Measurements from ENCODE around the gene GRHL1. TPM values are rescaled to one million over a fixed set of nuclear protein-coding genes. Genes with fewer than 3 reads are reported as not detected.

GRHL1 gene
- total and polyA plus RNA-seq, 2 of the 8 experiments (the other 6 are each of a cell fraction or from before 2014, with no cell fraction given), result 1.3 to 3.6 TPM

DNA sequence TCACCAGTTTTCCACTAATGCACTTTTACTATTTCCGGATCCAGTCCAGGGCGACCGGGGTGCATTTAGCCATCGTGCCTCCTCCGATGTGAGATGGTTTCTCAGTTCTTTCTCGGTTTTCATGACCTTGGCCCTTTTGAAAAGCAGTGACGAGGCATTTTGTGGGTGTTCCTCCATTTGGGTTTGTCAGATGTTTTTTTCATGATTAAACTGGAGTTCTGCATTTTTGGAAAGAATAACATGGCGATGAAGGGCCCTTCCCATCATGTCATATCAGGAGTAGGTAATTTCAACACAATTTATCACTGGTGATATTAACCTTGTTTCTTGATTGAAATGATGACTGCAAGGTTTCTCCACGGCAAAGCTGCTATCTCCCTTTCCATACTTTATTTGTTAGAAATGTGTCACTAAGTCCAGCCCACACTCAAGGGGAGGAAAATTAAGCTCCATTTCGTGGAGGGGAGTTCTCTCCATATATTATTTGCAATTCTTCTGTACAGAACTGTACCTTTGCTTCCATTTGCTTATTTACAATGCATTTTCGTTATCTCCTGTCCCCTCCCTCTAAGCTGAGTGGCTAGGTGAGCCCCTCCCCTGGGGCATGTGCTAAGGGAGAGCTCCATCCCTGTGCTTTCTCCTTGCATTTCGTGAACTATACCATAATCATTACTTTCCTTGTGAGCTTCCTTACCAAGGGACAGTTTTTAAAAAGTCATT is 83.0 kb downstream of the GRHL1 start:
- H3K79me2 ChIP-seq (ENCODE audit: control insufficient read depth in 1 of 2, insufficient read depth in 2 of 2, low read length in 2 of 2), result no peaks in the 10 kb centered on the region
- no peak overlapping the region for H2BK15ac ChIP-seq (ENCODE audit: low read length)
- H4K5ac ChIP-seq (ENCODE audit: insufficient read length, low read depth, low read length), result no peak overlapping the region
- H3K23ac ChIP-seq (ENCODE audit: insufficient read length), result no peak overlapping the region
- no peak overlapping the region for H4K8ac ChIP-seq (ENCODE audit: extremely low read depth, insufficient read depth, low read length)
- no peak overlapping the region for H3K9ac ChIP-seq (replicated peaks in 1 of 4; ENCODE audit: extremely low read depth in 1 of 4, low read depth in 3 of 4, low read length in 3 of 4)
- WGBS, 2 experiments (ENCODE audit: extremely low coverage in 1 of 2, insufficient coverage in 1 of 2, insufficient read length in 1 of 2, insufficient replicate concordance in 2 of 2, low coverage in 1 of 2, low lambda C conversion rate in 2 of 2, missing lambda C conversion rate in 1 of 2), result 91% methylated on average over 12 of the region's 12 CpGs; no CpG with 5 or more reads in 1 of the 2 experiments
- H2AFZ ChIP-seq (ENCODE audit: low read length), result no peak overlapping the region
- no peak overlapping the region for H3K4me2 ChIP-seq (ENCODE audit: insufficient read depth in 1 of 2, low read depth in 2 of 2, low read length in 2 of 2)
- H4K20me1 ChIP-seq (replicated peaks in 1 of 2; ENCODE audit: control insufficient read depth in 1 of 2, insufficient read depth in 2 of 2, low read length in 2 of 2), result no peaks in the 10 kb centered on the region
- H3K27ac ChIP-seq (ENCODE audit: low read depth, low read length), result no peak overlapping the region
- no peak for DNase-seq (ENCODE audit: low read depth in 1 of 2, low spot score in 2 of 2)
- H2BK12ac ChIP-seq (ENCODE audit: low read depth, low read length), result no peak overlapping the region
- H3K23me2 ChIP-seq (ENCODE audit: low read depth, low read length), result no peaks in the 10 kb centered on the region
- ChIA-PET POLR2A (ENCODE audit: partially characterized antibody) (interaction anchor here (0.8 to 2.9 kb wide), 2 partner anchors 9 to 18 kb away, joined by 3 to 19 read pairs; partner anchors contain the start of gene KLF11), CTCF (ENCODE audit: partially characterized antibody) (interaction anchor here (0.9 to 7.5 kb wide), 8 partner anchors 12 to 271 kb away, joined by 3 to 46 read pairs (median 5); no protein-coding TSS in a partner anchor)
- H2BK120ac ChIP-seq (replicated peaks; ENCODE audit: low read depth, low read length), result no peak overlapping the region
- no peaks in the 10 kb centered on the region for H3K79me1 ChIP-seq (ENCODE audit: low read depth, low read length)
- no peak for FAIRE-seq
- no peak overlapping the region for H3K56ac ChIP-seq (replicated peaks; ENCODE audit: insufficient read length, low read depth, low read length)
- H4K91ac ChIP-seq (replicated peaks; ENCODE audit: insufficient read length, low read length), result no peak overlapping the region
- TF ChIP-seq KDM5A (IDR thresholded peaks at IDR 0.05; ENCODE audit: low read length) (no peak), JUN (IDR thresholded peaks at IDR 0.05; ENCODE audit: low read depth, low read length) (no peak), CTBP2 (IDR thresholded peaks at IDR 0.05; ENCODE audit: borderline replicate concordance, insufficient read depth, insufficient read length, low read length) (no peak), TEAD4 (IDR thresholded peaks at IDR 0.05; ENCODE audit: low read depth, low read length) (no peak), KDM4A (IDR thresholded peaks at IDR 0.05; ENCODE audit: low read depth, low read length, severe bottlenecking) (no peak), PHF8 (conservative IDR thresholded peaks at IDR 0.05; ENCODE audit: low read depth, low read length) (no peak), TAF7 (optimal IDR thresholded peaks at IDR 0.05; ENCODE audit: borderline replicate concordance, low read depth, low read length) (no peak)
- no peak overlapping the region for H3K4me3 ChIP-seq (ENCODE audit: extremely low read depth in 1 of 4, insufficient read depth in 2 of 4, low read depth in 3 of 4, low read length in 4 of 4)
- H3K4ac ChIP-seq (replicated peaks; ENCODE audit: insufficient read length, low read depth, low read length), result no peak overlapping the region
- H3K14ac ChIP-seq (ENCODE audit: insufficient read length), result no peak overlapping the region
- no peak overlapping the region for H3K18ac ChIP-seq (ENCODE audit: extremely low read depth, low read length)
- H3K27me3 ChIP-seq (replicated peaks in 1 of 4; ENCODE audit: control insufficient read depth in 3 of 4, extremely low read depth in 1 of 4, insufficient read depth in 3 of 4, low read length in 3 of 4), result no peaks in the 10 kb centered on the region; a peak in 1 of 7 replicates
- no peak overlapping the region for H2BK5ac ChIP-seq (ENCODE audit: low read depth, low read length)
- peaks cover 0 to 5% (median 1%) of the 10 kb centered on the region in 4 experiments; a peak in 3 of 7 replicates for H3K4me1 ChIP-seq (replicated peaks in 1 of 4; ENCODE audit: control insufficient read depth in 3 of 4, insufficient read depth in 4 of 4, low read length in 3 of 4)
- H3K36me3 ChIP-seq (ENCODE audit: control insufficient read depth in 2 of 4, insufficient read depth in 4 of 4, low read length in 3 of 4), result no peaks in the 10 kb centered on the region
- H2BK20ac ChIP-seq (ENCODE audit: low read length), result no peak overlapping the region
- H3K9me3 ChIP-seq (ENCODE audit: insufficient read depth in 2 of 2, low read depth in 1 of 2, low read length in 1 of 2), result no peaks in the 10 kb centered on the region
- no peak overlapping the region for H2AK5ac ChIP-seq (ENCODE audit: low read depth, low read length)

Measured in H1 (cell line).